Colonic mucosa (tissue), 4 donors: Measurements from ENCODE around the gene NUDT4. TPM values are rescaled to one million over a fixed set of nuclear protein-coding genes. Genes with fewer than 3 reads are reported as not detected.
"Not testable (repeated sequence)": the region's sequence is repeated elsewhere in the genome, so short reads cannot be mapped to it uniquely, and the experiment has no call there.

ENCODE experiments used
- DNase-seq: peaks from one replicate; pipeline ENCODE4 v3.0.0-alpha.2; 2020
- H3K27ac ChIP-seq: fragments of 200-600 bp; one replicate; pipeline ENCODE4 v1.8.0; 2021
- H3K27me3 ChIP-seq: fragments of 200-600 bp; one replicate; pipeline ENCODE4 v1.8.0; 2021
- H3K36me3 ChIP-seq: fragments of 200-600 bp; one replicate; pipeline ENCODE4 v1.8.0; 2021
- H3K4me1 ChIP-seq: fragments of 200-600 bp; one replicate; pipeline ENCODE4 v1.8.0; 2021; ENCODE audit warnings: mild to moderate bottlenecking
- H3K4me3 ChIP-seq: fragments of 200-600 bp; one replicate; pipeline ENCODE4 v1.8.0; 2021
- H3K9ac ChIP-seq, 2 donors: one replicate each; pipeline ENCODE4 v1.7.0; 2013; ENCODE audit warnings: control low read depth in 2 of 2, low read depth in 2 of 2, low read length in 2 of 2
- H3K9me3 ChIP-seq: fragments of 200-600 bp; one replicate; pipeline ENCODE4 v1.8.0; 2021
- CTCF ChIP-seq: fragments of 200-600 bp; IDR thresholded peaks from one replicate; pipeline ENCODE4 v1.8.0; 2022; ENCODE audit warnings: antibody characterized with exemption, mild to moderate bottlenecking
- intact Hi-C: fragments of 100-400 bp; cut with DNase I; formaldehyde crosslinking; loops from one replicate; pipeline ENCODE4 v1.14.1; 2022
- total RNA-seq, 2 donors: library from RNA; stranded (reverse); fragmentation: NEBNext Ultra II Directional in 1 of 2; extraction: Animal tissue kit (Norgen Biotek cat#: 25700) in 1 of 2; gene quantifications; one replicate each; pipeline ENCODE4 v1.2.1, GENCODE V29; 2021
- donor health status: healthy.
- donor health status: DM: no; HTN: no; CAD: no.
- donor health status: DM: no; HTN: no; CAD: no.

NUDT4 gene
- total RNA-seq, 2 donors from 2014 or later = 84.5 to 102 TPM

GRCh38 chr12:93403988-93404803 lies 26.5 kb downstream of the NUDT4 start:
- Histone ChIP-seq H3K27ac (no peak overlapping the region), H3K9ac (no peak overlapping the region), H3K27me3 (no peaks in the 10 kb centered on the region), H3K4me3 (no peak overlapping the region), H3K4me1 (no peaks in the 10 kb centered on the region), H3K36me3 (no peaks in the 10 kb centered on the region), H3K9me3 (no peaks in the 10 kb centered on the region)
- TF ChIP-seq CTCF = no peak
- intact Hi-C loops = no loop called here
- DNase-seq = no peak

GRCh38 chr12:93404961-93405849 lies 27.5 kb downstream of the NUDT4 start:
- no peak for DNase-seq
- H3K27me3 ChIP-seq = no peaks in the 10 kb centered on the region
- H3K36me3 ChIP-seq = no peaks in the 10 kb centered on the region
- H3K9me3 ChIP-seq = no peaks in the 10 kb centered on the region
- no peak overlapping the region for H3K27ac ChIP-seq
- H3K4me1 ChIP-seq = no peaks in the 10 kb centered on the region
- intact Hi-C loops = no loop called here
- no peak overlapping the region for H3K9ac ChIP-seq
- no peak for TF ChIP-seq CTCF
- no peak overlapping the region for H3K4me3 ChIP-seq

- no peak for DNase-seq
- no peak overlapping the region for H3K27ac ChIP-seq
- H3K36me3 ChIP-seq = no peaks in the 10 kb centered on the region
- intact Hi-C loops = no loop called here
- TF ChIP-seq CTCF = no peak
- no peaks in the 10 kb centered on the region for H3K4me1 ChIP-seq
- no peaks in the 10 kb centered on the region for H3K9me3 ChIP-seq
- H3K4me3 ChIP-seq = no peak overlapping the region
- no peak overlapping the region for H3K9ac ChIP-seq
- no peaks in the 10 kb centered on the region for H3K27me3 ChIP-seq
Measured at GRCh38 chr12:93407054-93407962, 29.6 kb downstream of the NUDT4 start.

- Histone ChIP-seq H3K9me3 (no peaks in the 10 kb centered on the region), H3K9ac (no peak overlapping the region), H3K27me3 (no peaks in the 10 kb centered on the region), H3K4me1 (no peaks in the 10 kb centered on the region), H3K4me3 (no peak overlapping the region), H3K27ac (no peak overlapping the region), H3K36me3 (no peaks in the 10 kb centered on the region)
- no peak for TF ChIP-seq CTCF
- intact Hi-C loops = no loop called here
- no peak for DNase-seq
Measured at GRCh38 chr12:93407963-93408283, 30.2 kb downstream of the NUDT4 start.

- Histone ChIP-seq H3K9ac (no peak overlapping the region), H3K4me1 (peaks cover 5% of the 10 kb centered on the region), H3K27ac (no peak overlapping the region), H3K36me3 (no peaks in the 10 kb centered on the region), H3K27me3 (no peaks in the 10 kb centered on the region), H3K4me3 (no peak overlapping the region), H3K9me3 (no peaks in the 10 kb centered on the region)
- no peak for TF ChIP-seq CTCF
- DNase-seq = no peak
- intact Hi-C loops = no loop called here
Measured at GRCh38 chr12:93408813-93409212, 31.1 kb downstream of the NUDT4 start.

GRCh38 chr12:93409343-93410187 lies 31.8 kb downstream of the NUDT4 start:
- H3K4me1 ChIP-seq, intact Hi-C loops, H3K9ac ChIP-seq, H3K27me3 ChIP-seq, H3K9me3 ChIP-seq, DNase-seq, H3K4me3 ChIP-seq, H3K27ac ChIP-seq, H3K36me3 ChIP-seq: not testable (repeated sequence)

GRCh38 chr12:93411060-93411459 lies 33.3 kb downstream of the NUDT4 start:
- H3K9ac ChIP-seq, H3K27ac ChIP-seq, H3K4me1 ChIP-seq, H3K36me3 ChIP-seq, intact Hi-C loops, DNase-seq, H3K9me3 ChIP-seq, H3K4me3 ChIP-seq, H3K27me3 ChIP-seq: not testable (repeated sequence)
